Neural progenitor cell (in vitro differentiated cells): ENCODE data around the gene ACY1.

Experiments
- EZH2 ChIP-seq: fragments of 200-600 bp; sonication (generic); IDR thresholded peaks from 2 replicates; pipeline ENCODE4 v1.6.1; 2017; ENCODE audit warnings: antibody characterized with exemption, mild to moderate bottlenecking, moderate library complexity
- TF ChIP-seq, protein P1 (sequence below): fragments of 200-600 bp; sonication (generic); IDR thresholded peaks from 2 replicates; pipeline ENCODE4 v1.5.1; 2017; ENCODE audit warnings: antibody characterized with exemption, mild to moderate bottlenecking

- TF ChIP-seq, protein P1, sequence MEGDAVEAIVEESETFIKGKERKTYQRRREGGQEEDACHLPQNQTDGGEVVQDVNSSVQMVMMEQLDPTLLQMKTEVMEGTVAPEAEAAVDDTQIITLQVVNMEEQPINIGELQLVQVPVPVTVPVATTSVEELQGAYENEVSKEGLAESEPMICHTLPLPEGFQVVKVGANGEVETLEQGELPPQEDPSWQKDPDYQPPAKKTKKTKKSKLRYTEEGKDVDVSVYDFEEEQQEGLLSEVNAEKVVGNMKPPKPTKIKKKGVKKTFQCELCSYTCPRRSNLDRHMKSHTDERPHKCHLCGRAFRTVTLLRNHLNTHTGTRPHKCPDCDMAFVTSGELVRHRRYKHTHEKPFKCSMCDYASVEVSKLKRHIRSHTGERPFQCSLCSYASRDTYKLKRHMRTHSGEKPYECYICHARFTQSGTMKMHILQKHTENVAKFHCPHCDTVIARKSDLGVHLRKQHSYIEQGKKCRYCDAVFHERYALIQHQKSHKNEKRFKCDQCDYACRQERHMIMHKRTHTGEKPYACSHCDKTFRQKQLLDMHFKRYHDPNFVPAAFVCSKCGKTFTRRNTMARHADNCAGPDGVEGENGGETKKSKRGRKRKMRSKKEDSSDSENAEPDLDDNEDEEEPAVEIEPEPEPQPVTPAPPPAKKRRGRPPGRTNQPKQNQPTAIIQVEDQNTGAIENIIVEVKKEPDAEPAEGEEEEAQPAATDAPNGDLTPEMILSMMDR, result no peak
- TF ChIP-seq EZH2, result no peak
Observed at GRCh38 chr3:52032702-52033408, 49.5 kb downstream of the ACY1 start.
